Measurements from ENCODE around the gene TPP1. TPM values are rescaled to one million over a fixed set of nuclear protein-coding genes. Genes with fewer than 3 reads are reported as not detected.
A peak's percentile ranks its signal among the peaks of the same experiment; 100 is the strongest.

The TPP1 gene
- total and polyA plus RNA-seq, 9 of the 15 experiments (the other 6 are each of a cell fraction or from before 2014, with no cell fraction given), result 7.5 to 75.8 (median 15.7) TPM

DNA sequence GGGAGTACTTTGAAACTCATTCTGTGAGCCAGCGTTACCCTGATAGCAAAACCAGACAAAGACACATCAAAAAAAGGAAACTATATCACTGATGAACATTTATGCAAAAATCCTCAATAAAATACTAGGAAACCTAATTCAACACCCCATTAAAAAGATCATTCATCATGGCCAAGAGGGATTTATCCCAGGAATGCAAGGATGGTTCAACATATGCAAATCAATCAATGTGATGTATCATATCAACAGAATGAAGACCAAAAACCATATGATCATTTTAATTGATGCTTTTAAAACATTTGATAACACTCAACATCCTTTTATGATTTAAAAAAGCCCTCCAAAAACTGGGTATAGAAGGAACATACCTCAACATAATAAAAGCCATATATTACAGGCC, 35.6 kb downstream of the TPP1 start (continued):
- TF ChIP-seq HSF4 (CRISPR knock-in tag; IDR thresholded peaks at IDR 0.05; ENCODE audit: borderline replicate concordance) (no peak), ATF1 (CRISPR knock-in tag; IDR thresholded peaks at IDR 0.05) (no peak), ATF1 (tag; IDR thresholded peaks at IDR 0.05) (no peak), KLF6 (CRISPR knock-in tag; IDR thresholded peaks at IDR 0.05; ENCODE audit: borderline replicate concordance) (no peak), LEF1 (IDR thresholded peaks at IDR 0.05) (no peak), PURB (CRISPR knock-in tag; IDR thresholded peaks at IDR 0.05; ENCODE audit: low read depth) (no peak), CBX5 (IDR thresholded peaks at IDR 0.05; ENCODE audit: borderline replicate concordance, low read depth) (peak; percentile 75; the same call in 1 of the 2 replicates)
- TF ChIP-seq, protein P1, sequence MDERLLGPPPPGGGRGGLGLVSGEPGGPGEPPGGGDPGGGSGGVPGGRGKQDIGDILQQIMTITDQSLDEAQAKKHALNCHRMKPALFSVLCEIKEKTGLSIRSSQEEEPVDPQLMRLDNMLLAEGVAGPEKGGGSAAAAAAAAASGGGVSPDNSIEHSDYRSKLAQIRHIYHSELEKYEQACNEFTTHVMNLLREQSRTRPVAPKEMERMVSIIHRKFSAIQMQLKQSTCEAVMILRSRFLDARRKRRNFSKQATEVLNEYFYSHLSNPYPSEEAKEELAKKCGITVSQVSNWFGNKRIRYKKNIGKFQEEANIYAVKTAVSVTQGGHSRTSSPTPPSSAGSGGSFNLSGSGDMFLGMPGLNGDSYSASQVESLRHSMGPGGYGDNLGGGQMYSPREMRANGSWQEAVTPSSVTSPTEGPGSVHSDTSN (CRISPR knock-in tag; IDR thresholded peaks at IDR 0.05; ENCODE audit: low read depth), result no peak
- TF ChIP-seq, protein P1 (tag; conservative IDR thresholded peaks at IDR 0.05; ENCODE audit: low read depth), result peak; percentile 69
- TF ChIP-seq, protein P2, sequence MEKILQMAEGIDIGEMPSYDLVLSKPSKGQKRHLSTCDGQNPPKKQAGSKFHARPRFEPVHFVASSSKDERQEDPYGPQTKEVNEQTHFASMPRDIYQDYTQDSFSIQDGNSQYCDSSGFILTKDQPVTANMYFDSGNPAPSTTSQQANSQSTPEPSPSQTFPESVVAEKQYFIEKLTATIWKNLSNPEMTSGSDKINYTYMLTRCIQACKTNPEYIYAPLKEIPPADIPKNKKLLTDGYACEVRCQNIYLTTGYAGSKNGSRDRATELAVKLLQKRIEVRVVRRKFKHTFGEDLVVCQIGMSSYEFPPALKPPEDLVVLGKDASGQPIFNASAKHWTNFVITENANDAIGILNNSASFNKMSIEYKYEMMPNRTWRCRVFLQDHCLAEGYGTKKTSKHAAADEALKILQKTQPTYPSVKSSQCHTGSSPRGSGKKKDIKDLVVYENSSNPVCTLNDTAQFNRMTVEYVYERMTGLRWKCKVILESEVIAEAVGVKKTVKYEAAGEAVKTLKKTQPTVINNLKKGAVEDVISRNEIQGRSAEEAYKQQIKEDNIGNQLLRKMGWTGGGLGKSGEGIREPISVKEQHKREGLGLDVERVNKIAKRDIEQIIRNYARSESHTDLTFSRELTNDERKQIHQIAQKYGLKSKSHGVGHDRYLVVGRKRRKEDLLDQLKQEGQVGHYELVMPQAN (IDR thresholded peaks at IDR 0.05; ENCODE audit: borderline replicate concordance), result no peak
- TF ChIP-seq, protein P3, sequence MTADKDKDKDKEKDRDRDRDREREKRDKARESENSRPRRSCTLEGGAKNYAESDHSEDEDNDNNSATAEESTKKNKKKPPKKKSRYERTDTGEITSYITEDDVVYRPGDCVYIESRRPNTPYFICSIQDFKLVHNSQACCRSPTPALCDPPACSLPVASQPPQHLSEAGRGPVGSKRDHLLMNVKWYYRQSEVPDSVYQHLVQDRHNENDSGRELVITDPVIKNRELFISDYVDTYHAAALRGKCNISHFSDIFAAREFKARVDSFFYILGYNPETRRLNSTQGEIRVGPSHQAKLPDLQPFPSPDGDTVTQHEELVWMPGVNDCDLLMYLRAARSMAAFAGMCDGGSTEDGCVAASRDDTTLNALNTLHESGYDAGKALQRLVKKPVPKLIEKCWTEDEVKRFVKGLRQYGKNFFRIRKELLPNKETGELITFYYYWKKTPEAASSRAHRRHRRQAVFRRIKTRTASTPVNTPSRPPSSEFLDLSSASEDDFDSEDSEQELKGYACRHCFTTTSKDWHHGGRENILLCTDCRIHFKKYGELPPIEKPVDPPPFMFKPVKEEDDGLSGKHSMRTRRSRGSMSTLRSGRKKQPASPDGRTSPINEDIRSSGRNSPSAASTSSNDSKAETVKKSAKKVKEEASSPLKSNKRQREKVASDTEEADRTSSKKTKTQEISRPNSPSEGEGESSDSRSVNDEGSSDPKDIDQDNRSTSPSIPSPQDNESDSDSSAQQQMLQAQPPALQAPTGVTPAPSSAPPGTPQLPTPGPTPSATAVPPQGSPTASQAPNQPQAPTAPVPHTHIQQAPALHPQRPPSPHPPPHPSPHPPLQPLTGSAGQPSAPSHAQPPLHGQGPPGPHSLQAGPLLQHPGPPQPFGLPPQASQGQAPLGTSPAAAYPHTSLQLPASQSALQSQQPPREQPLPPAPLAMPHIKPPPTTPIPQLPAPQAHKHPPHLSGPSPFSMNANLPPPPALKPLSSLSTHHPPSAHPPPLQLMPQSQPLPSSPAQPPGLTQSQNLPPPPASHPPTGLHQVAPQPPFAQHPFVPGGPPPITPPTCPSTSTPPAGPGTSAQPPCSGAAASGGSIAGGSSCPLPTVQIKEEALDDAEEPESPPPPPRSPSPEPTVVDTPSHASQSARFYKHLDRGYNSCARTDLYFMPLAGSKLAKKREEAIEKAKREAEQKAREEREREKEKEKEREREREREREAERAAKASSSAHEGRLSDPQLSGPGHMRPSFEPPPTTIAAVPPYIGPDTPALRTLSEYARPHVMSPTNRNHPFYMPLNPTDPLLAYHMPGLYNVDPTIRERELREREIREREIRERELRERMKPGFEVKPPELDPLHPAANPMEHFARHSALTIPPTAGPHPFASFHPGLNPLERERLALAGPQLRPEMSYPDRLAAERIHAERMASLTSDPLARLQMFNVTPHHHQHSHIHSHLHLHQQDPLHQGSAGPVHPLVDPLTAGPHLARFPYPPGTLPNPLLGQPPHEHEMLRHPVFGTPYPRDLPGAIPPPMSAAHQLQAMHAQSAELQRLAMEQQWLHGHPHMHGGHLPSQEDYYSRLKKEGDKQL (CRISPR knock-in tag; IDR thresholded peaks at IDR 0.05; ENCODE audit: borderline replicate concordance), result no peak
- TF ChIP-seq, protein P4, sequence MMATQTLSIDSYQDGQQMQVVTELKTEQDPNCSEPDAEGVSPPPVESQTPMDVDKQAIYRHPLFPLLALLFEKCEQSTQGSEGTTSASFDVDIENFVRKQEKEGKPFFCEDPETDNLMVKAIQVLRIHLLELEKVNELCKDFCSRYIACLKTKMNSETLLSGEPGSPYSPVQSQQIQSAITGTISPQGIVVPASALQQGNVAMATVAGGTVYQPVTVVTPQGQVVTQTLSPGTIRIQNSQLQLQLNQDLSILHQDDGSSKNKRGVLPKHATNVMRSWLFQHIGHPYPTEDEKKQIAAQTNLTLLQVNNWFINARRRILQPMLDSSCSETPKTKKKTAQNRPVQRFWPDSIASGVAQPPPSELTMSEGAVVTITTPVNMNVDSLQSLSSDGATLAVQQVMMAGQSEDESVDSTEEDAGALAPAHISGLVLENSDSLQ (IDR thresholded peaks at IDR 0.05), result peak; percentile 31; the same call in 1 of the 2 replicates
- TF ChIP-seq, protein P5, sequence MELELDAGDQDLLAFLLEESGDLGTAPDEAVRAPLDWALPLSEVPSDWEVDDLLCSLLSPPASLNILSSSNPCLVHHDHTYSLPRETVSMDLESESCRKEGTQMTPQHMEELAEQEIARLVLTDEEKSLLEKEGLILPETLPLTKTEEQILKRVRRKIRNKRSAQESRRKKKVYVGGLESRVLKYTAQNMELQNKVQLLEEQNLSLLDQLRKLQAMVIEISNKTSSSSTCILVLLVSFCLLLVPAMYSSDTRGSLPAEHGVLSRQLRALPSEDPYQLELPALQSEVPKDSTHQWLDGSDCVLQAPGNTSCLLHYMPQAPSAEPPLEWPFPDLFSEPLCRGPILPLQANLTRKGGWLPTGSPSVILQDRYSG (tag; conservative IDR thresholded peaks at IDR 0.05; ENCODE audit: low read depth), result no peak

Measured in K562 (cell line).